H1 (cell line): ENCODE data around the gene PEX19. TPM values are rescaled to one million over a fixed set of nuclear protein-coding genes. Genes with fewer than 3 reads are reported as not detected.

Experiments used
- CBX5 ChIP-seq: fragments of 300-800, 300-1000 bp; sonication (generic); IDR thresholded peaks from 2 replicates; pipeline ENCODE4 v1.7.1; 2016; ENCODE audit warnings: antibody characterized with exemption, low read length, low read depth
- CREB1 ChIP-seq: IDR thresholded peaks from 2 replicates; pipeline ENCODE4 v1.6.1; 2012; ENCODE audit warnings: inconsistent platforms
- EZH2 ChIP-seq: fragments of 200-600 bp; sonication (generic); IDR thresholded peaks from 2 replicates; pipeline ENCODE4 v1.7.1; 2012; ENCODE audit warnings: low read depth, mild to moderate bottlenecking, moderate library complexity, low read length, inconsistent platforms; ENCODE audit not compliant: severe bottlenecking
- HDAC6 ChIP-seq: IDR thresholded peaks from one replicate; pipeline ENCODE4 v1.7.1; 2012; ENCODE audit warnings: low read depth, mild to moderate bottlenecking, inconsistent platforms, low read length, moderate library complexity
- KDM5A ChIP-seq: fragments of 200-600 bp; IDR thresholded peaks from 2 replicates; pipeline ENCODE4 v1.7.1; 2012; ENCODE audit warnings: mild to moderate bottlenecking, low read length, inconsistent platforms, mixed read lengths
- RBBP5 ChIP-seq: IDR thresholded peaks from 2 replicates; pipeline ENCODE4 v1.7.1; 2012; ENCODE audit warnings: low read depth, mild to moderate bottlenecking, inconsistent platforms, low read length, moderate library complexity, borderline replicate concordance
- SAP30 ChIP-seq: fragments of 300-600 bp; sonication (generic); IDR thresholded peaks from 2 replicates; pipeline ENCODE4 v1.7.1; 2012; ENCODE audit warnings: low read length, moderate library complexity, mild to moderate bottlenecking, inconsistent platforms; ENCODE audit not compliant: insufficient read depth, insufficient replicate concordance
- polyA plus RNA-seq, 7 experiments: library from polyadenylated mRNA; depleted of rRNA in 3 of 7; stranded (reverse) in 5 of 7; unstranded in 2 of 7; fragments of >200 nt in 5 of 7; fragments of 200-250 nt in 2 of 7; gene quantifications; 1 replicate in 5 of 7; 2 replicates in 1 of 7; 4 replicates in 1 of 7; pipeline versions ENCODE4 v1.2.1 to v1.2.3, GENCODE V29; 2011 to 2013; ENCODE audit warnings: missing spikeins in 2 of 7, mixed read lengths in 2 of 7
- total RNA-seq: library from RNA; stranded (reverse); fragmentation: NEBNext Ultra II Directional; extraction: Animal tissue kit (Norgen Biotek cat#: 25700); gene quantifications from 2 replicates; pipeline ENCODE4 v1.2.1, GENCODE V29; 2021
- TF ChIP-seq, protein P1 (sequence below), 3 experiments: IDR thresholded peaks; 1 replicate in 2 of 3; 2 replicates in 1 of 3; pipeline versions ENCODE4 v1.5.1 to v1.6.1; 2011; ENCODE audit warnings: low read length in 3 of 3, mild to moderate bottlenecking in 3 of 3, inconsistent platforms in 2 of 3, low read depth in 1 of 3, moderate library complexity in 1 of 3; ENCODE audit not compliant: insufficient read depth in 1 of 3; ENCODE audit errors: control extremely low read depth in 1 of 3

The PEX19 gene
- total and polyA plus RNA-seq, 2 of the 8 experiments (the other 6 are each of a cell fraction or from before 2014, with no cell fraction given), result 50.4 to 80.2 TPM

DNA sequence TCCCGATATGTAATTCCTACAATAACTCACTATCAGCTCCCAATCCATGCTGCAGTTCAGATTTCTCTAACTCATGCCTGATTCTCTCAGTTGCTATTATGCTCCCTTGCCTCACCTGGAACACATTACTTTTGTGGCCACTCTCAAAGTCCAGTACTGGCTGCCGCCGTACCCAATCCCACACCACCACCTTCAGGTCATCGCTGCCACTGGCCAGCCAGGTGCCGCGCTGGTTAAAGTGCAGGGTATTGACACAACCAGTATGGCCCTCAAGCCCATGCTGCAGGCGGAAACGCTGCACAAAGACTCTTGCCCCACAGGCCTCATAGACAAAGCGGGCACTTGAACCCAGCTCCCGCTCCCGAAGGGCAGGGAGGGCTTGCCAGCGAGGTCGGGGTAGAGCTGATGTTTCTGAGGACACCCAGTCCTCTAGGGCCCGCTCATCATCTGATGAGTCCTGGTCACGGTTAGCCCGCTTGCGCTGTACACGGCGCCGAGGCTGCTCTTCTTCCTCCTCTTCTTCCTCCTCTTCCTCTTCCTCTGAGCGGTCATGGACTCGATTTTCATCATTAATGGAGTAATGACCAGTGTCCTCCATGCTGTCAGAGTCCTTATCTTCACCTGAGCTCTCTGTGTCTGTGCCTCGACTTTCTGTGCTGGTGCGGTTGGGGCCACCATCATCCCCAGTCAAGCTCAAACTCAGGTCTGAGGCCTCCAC, 45.2 kb downstream of the PEX19 start (continued):
- TF ChIP-seq RBBP5 (no peak), CREB1 (no peak), SAP30 (no peak), CBX5 (no peak), EZH2 (no peak), KDM5A (no peak), HDAC6 (no peak)
- TF ChIP-seq, protein P1, sequence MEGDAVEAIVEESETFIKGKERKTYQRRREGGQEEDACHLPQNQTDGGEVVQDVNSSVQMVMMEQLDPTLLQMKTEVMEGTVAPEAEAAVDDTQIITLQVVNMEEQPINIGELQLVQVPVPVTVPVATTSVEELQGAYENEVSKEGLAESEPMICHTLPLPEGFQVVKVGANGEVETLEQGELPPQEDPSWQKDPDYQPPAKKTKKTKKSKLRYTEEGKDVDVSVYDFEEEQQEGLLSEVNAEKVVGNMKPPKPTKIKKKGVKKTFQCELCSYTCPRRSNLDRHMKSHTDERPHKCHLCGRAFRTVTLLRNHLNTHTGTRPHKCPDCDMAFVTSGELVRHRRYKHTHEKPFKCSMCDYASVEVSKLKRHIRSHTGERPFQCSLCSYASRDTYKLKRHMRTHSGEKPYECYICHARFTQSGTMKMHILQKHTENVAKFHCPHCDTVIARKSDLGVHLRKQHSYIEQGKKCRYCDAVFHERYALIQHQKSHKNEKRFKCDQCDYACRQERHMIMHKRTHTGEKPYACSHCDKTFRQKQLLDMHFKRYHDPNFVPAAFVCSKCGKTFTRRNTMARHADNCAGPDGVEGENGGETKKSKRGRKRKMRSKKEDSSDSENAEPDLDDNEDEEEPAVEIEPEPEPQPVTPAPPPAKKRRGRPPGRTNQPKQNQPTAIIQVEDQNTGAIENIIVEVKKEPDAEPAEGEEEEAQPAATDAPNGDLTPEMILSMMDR (IDR thresholded peaks at IDR 0.05; ENCODE audit: control extremely low read depth in 1 of 3, insufficient read depth in 1 of 3, low read depth in 1 of 3, low read length in 3 of 3), result no peak
